Middle frontal gyrus (tissue), 1 donor: ENCODE results near the gene MTG1.
"Not testable (repeated sequence)": the region's sequence is repeated elsewhere in the genome, so short reads cannot be mapped to it uniquely, and the experiment has no call there.

Experiments used
- DNase-seq: peaks from one replicate; pipeline ENCODE4 v3.0.0-alpha.2; 2015; ENCODE audit warnings: low spot score; ENCODE audit errors: extremely low spot score

MTG1 gene

GRCh38 chr10:133465191-133465949, 71.4 kb downstream of the MTG1 start:
- no peak for DNase-seq

- DNase-seq, result no peak
These were observed 72.1 kb downstream of the MTG1 start for GRCh38 chr10:133465950-133466474.

GRCh38 chr10:133466683-133467275, 72.8 kb downstream of the MTG1 start:
- no peak for DNase-seq

- no peak for DNase-seq
These were observed 73.4 kb downstream of the MTG1 start for GRCh38 chr10:133467286-133467911.

- DNase-seq, result not testable (repeated sequence)
These were observed 75.2 kb downstream of the MTG1 start for GRCh38 chr10:133469205-133469604.

GRCh38 chr10:133471300-133472109, 77.5 kb downstream of the MTG1 start:
- no peak for DNase-seq
